Retina (tissue), 1 donor: ENCODE results near the gene RNF31.

Experiments
- DNase-seq: peaks from one replicate; pipeline ENCODE4 v3.0.0-alpha.2; 2016

The RNF31 gene

DNA sequence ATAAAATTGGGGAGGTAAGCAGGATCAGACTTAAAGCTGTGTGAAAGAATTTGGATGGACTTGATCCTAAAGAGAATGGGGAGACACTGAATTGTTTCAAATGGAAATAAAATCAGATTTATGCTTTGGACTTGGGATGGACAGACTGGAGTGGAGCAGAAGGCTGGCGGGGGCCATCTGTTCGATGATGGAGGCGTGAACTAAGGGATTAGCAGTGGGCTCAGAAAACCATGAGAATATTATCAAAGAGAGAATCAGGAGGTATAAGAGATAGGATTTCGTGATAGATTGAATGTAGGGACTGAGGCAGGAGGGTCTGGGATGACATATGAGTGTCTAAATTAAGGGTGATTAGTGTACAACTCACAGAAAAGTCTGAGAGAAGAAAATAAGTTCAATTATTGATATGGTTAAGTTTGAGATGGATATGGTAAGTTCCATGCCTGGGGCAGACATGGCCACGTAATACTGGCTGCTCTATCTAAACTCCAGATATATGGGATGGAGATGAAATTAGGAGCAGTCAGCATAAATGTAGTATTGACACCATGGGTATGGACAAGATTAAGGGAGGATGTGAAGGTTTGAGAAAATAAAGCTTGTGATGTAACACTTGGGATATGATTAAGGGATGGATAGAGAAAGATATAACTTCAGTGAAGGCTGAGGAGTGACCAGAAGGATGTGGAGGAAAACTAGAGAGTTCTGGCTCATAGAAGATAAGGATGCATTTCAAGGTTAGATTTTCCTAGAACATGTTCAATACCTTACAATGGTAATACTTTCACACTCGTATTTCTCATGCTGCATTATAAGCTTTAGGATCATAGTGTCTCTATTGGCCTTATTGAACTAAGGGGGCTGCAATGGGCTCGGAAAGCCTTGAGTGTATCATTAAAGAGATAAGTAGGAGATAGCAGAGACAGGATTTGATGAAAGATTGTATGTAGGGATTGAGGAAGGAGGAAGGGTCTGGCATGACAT, 57.2 kb downstream of the RNF31 start:
- no peak for DNase-seq

DNA sequence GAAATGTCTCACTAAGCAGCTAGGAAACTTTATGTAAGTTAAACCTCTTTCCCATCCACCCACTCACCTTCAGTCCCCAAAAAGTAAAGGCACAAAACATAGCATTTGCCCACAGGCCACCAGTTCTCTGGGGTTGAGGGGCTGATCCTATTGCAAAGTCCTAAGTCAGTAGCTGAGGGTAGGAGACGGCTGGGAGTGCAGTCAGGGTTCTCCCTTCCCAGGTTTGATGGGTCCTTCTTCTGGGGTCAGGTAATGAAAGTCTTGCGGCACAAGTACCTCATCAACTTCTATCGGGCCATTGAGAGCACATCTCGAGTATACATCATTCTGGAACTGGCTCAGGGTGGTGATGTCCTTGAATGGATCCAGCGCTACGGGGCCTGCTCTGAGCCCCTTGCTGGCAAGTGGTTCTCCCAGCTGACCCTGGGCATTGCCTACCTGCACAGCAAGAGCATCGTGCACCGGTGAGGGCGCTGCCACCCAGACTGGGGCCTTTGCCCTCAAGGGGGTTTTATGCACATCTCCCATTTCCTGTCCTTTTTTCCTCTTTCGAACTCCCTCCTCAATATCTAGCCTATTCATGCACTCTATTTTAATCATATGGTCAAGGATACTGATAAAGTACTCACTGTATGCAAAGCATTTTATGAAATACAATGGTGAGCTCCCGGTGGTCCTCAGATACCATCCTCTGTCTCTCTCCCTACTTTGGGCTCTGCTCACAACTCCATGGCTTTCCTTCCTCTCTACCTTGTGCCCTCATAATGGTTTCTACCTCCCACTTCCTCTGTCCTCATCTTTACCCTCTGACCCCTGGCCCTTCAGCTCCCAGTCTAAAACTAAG, 59.2 kb downstream of the RNF31 start:
- no peak for DNase-seq

DNA sequence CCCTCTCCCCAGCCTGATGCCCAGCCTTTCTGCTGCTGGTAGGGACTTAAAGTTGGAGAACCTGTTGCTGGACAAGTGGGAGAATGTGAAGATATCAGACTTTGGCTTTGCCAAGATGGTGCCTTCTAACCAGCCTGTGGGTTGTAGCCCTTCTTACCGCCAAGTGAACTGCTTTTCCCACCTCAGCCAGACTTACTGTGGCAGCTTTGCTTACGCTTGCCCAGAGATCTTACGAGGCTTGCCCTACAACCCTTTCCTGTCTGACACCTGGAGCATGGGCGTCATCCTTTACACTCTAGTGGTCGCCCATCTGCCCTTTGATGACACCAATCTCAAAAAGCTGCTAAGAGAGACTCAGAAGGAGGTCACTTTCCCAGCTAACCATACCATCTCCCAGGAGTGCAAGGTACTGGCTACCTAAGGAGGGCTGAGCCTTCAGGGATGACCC, 59.8 kb downstream of the RNF31 start:
- DNase-seq, result no peak

DNA sequence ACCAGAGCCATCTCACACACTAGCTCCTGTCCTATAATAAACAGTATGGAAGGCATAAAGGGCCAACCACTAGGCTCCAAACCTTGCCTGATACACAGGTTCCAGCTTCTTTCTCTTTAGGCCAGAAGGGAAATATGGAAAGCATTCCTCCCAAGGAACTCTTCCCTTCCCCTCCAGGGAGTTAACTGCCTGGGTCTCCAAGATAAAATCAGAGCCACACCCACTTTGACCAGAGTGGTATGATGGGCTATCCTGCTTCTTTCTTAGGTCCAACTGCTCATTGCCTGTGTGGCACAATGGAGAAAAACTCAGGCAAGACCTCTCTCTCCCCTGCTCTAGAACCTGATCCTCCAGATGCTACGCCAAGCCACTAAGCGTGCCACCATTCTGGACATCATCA, 60.3 kb downstream of the RNF31 start:
- no peak for DNase-seq
